NAMALWA (cell line): ENCODE data around the gene YEATS2.

ENCODE experiments used
- DNase-seq: peaks from one replicate; pipeline ENCODE4 v3.0.0-alpha.2; 2015; ENCODE audit warnings: low spot score

YEATS2 gene

DNA sequence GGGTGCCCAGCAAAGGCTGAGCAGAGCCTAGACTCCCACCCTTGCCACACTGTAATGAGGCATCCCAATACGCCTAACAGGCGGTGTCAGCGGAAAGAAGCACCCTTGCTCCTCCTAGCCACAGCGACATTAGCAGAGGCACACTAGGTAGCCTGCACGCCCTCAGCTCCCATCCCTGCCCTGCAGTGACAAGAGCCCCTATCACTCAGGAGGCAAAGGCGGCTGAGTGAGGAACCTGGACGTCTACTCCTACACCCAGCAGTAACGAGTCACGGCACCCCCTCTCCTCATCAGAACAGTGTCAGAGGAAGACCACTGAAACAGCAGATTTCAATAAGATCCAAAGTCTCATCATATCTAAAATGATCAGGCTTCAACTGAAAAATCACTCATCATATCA is 139.8 kb downstream of the YEATS2 start:
- no peak for DNase-seq

DNA sequence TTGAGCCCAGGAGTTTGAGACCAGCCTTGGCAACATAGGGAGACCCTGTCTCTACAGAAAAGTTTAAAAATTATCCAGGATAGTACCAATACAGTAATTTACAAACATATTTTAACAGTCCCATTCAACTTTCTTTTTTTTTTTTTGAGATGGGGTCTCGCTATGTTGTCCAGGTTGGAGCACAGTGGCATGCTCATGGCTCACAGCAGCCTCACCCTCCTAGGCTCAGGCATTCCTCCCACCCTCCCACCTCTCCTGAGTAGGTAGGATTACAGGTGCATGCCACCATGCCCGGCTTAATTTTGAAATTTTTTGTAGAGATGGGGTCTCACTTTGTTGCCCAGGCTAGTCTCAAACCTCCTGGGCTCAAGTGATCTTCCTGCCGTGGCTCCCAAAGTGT is 140.3 kb downstream of the YEATS2 start:
- DNase-seq = no peak

DNA sequence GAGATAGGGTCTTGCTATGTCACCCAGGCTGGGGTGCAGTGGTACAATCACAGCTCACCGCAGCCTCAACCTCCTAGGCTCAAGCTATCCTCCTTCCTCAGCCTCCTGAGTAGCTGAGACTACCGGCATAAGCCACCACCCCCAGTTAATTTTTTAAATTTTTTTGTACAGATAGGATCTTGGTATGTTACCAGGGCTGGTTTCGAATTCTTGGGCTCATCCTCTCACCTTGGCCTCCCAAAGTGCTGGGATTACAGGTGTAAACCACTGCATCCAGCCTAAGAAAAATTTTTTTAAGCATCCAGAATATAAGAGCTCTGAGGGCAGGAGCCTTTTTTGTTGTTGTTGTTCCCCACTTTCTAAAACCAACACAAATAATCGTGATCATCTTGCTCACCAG is 142.2 kb downstream of the YEATS2 start:
- DNase-seq = no peak

DNA sequence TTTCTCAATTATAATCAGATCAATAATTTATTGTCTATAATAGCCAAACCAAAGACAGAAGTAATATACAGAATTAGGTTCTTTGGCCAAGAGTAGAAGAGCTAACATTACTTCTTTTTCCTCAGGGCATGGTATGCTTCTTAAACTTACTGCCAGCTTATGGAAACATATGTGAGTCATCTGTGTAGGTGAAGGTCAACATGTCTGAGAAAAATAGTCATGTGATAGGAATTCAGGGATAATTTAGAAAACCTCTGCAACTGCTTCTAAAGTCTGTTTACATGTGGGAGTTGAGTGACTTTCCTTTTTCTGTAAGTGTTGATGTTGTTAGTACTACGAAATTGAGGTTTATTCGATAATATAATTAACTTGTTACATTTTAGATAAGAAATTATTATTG is 147.0 kb downstream of the YEATS2 start:
- no peak for DNase-seq

DNA sequence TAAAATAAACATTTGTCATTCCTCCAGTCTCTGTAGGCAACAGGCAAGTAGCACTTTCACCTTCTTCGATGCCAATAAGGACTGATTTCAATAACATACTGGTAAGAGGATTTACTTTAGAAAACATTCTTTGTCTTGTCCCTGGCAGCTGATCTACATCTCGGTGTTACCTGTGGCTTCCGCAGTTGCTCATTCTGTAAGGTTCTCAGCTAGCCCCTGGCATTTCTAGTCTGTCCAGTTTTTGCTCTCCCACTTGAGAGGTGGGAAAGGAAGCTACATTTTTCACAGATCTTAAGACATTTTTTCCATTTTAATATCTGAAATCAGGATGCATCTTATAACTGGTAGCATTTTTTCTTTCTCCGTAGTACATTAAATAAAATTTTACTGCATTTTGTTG is 147.5 kb downstream of the YEATS2 start:
- no peak for DNase-seq

DNA sequence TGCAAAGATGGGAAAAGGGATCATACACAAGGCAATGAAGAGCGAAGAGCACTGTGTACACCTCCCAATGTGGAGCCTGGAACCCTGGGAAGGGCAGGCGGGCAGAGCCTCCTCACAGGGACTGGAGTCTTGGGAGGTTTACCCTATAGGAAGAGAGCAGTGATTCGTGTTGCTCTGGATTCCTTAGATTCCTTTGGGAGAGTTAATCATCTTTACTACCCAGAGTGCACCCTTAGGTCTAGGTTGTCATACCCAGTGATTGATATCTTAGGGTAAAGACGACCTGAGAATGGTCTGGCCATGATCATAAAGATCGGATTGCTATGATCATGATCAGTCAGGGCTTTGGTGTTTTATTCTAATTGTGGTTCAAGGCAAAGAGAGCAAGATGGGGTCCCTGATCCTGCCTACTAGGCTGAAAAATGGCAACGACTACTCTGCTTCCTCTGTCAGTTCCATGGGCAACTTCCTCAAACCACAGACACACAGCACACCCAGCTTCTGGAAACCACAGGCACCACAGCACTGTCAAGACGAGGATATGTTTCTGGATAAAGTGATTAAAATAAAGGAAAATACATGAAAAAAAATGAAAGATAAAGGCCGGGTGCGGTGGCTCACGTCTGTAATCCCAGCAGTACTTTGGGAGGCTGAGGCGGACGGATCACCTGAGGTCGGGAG is 148.2 kb downstream of the YEATS2 start:
- no peak for DNase-seq

DNA sequence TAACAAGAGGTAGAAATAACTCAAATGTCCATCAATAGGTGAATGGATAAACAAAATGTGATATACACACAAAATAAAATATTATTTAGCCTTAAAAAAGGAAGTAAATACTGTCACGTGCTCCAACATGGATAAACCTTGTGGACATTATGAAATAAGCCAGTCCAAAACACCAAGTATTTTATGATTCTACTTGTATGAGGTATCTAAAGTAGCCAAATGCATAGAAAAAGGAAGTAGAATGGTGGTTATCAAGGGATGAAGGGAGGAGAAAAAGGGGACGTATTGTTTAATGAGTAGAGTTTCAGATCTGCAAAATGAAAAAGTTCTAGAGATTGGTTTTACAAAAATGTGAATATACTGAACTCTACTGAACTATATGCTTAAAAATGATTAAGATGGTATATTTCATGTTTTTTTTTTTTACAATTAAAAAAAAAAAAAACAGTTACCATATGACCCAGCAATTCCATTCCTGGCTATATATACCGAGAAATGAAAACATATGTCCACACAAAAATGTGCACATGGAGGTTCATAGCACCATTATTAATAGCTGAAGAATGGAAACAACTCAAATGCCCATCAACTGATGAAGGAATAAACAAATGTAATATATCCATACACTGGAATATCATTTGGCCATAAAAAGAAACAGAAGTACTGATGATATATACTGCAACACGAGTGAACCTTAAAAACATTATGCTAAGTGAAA is 156.9 kb downstream of the YEATS2 start:
- no peak for DNase-seq

DNA sequence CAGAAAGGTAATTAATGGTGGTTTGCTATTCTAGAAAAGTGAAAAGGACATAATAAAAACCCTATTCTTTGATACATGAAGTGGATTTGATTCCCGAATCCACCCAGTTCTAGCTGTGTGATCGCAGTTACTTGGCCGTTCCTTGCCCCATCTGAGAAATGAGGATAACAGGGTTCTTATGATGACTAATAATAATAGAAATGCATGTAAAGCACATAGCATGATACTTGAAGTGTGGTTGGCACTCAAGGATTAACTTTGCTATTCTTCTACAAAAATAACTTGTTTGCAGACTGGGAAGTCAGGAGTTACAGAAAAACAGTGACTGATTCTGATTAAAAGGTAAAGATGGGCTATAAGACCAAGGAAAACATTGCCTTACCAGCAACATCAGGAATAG is 160.3 kb downstream of the YEATS2 start:
- DNase-seq = no peak
